Measurements from ENCODE around the gene HDGFL2.

HDGFL2 gene

DNA sequence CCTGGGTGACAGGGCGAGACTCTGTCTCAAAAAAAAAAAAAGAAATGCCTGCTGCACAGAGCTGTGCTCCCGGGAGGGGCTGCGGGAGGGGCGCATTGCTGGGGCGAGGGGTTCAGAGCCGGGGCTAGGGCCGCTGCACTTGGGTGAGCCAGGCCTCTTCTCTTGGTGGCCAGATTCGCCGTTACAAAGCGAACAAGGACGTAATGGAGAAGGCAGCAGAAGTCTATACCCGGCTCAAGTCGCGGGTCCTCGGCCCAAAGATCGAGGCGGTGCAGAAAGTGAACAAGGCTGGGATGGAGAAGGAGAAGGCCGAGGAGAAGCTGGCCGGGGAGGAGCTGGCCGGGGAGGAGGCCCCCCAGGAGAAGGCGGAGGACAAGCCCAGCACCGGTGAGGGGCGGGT is 27.2 kb downstream of the HDGFL2 start:
- no peak for DNase-seq (ENCODE audit: low read depth)

DNA sequence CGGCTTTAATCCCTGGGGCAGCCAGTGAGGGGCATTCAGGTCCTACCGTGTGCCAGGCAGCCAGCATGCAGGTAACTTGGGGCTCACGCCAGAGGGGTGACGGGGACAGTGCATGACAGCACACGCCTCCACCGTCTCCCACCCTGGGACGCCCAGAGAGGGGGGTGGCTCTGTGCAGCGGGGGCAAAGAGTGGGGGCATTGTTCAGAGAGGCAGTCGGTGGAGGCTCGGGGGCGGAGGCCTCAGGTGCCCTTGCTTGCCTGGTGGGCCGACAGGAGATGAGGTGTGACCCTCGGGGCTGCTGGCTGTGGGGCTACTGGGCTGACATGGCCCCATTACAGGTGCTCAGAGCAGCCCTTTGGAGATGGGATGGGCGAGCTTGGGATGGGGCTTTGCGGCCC is 27.8 kb downstream of the HDGFL2 start:
- DNase-seq (ENCODE audit: low read depth): no peak

DNA sequence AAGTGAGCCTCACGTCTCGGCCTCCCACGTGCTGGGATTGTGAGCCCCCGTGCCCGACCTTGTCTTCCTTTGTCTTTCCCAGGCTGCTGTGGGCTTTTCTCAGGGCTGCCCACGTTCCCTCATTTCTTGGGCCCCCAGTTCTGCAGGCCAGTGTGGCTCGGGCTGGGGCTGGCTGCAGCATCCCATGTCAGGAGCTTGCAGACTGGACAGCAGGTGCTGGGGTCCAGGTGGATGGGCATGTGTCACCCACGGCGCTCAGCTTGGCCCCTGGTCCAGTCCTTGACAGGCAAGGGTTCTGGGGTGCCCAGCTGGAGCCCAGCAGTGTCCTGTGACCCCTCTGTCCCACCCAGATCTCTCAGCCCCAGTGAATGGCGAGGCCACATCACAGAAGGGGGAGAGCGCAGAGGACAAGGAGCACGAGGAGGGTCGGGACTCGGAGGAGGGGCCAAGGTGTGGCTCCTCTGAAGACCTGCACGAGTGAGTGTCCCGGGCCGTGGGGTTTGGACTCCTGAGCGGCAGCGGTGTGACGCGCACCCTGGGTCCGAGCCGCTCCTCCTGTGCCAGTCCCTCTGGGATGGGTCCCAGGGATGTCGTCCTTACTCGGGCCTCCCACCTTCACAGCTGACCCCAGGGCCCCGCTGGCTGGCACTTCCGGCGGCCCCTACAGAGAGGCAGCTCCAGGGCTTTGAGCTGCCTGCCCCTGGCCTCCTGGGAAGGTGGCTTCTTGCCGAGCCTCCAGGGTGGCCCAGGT is 28.9 kb downstream of the HDGFL2 start:
- DNase-seq (ENCODE audit: low read depth): no peak

DNA sequence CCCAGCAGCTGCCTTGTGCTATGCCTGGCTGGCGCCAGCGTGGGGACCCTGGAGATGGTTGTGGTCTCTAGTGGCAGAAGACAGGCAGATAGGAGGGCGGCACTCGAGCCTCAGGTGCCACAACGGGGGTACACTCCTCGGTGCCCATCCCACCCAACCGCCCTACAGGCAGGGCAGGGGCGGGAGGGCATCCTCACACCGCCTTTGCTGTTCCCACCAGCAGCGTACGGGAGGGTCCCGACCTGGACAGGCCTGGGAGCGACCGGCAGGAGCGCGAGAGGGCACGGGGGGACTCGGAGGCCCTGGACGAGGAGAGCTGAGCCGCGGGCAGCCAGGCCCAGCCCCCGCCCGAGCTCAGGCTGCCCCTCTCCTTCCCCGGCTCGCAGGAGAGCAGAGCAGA is 29.6 kb downstream of the HDGFL2 start:
- no peak for DNase-seq (ENCODE audit: low read depth)

DNA sequence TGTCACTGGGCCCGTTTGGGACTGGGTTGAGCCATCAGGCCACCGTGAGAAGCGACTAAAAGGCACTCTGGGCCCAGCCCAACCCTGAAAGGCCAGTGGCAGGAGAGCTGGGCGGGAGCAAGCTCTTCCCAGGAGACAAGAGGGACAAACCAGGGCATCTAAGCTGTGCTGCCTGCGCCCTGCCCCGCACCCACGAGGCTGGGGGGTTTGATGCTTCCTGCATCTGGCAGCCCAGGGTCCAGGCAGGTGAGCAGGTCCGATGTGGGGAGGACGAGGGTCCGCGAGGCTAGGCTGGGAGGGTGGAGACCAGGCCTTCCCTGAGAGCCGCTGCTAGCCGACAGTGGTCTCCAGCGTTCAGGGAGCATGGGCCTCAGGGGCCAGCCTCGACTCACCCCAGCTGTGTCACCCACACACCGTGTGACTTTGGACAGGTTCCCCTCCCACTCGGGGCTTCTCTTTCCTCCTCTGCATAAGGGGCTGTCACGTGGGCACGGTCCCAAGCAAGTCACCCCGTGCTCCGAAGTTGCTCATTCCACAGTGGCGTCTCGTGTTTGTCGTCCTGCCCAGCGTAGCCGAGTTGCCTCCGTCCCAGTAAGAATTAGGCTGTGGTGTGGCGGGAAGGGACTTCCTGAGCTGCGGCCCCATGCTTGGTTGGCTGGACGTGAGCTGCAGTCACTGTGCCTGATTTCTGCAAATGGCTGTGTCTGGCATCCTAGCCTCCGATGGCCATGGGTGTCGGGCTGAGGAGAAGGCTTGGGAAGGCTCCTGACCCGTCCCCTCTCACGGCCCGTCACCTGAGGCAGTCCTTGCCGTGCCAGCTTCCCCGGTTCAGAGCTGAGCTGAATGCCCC is 30.4 kb downstream of the HDGFL2 start:
- no peak for DNase-seq (ENCODE audit: low read depth)

DNA sequence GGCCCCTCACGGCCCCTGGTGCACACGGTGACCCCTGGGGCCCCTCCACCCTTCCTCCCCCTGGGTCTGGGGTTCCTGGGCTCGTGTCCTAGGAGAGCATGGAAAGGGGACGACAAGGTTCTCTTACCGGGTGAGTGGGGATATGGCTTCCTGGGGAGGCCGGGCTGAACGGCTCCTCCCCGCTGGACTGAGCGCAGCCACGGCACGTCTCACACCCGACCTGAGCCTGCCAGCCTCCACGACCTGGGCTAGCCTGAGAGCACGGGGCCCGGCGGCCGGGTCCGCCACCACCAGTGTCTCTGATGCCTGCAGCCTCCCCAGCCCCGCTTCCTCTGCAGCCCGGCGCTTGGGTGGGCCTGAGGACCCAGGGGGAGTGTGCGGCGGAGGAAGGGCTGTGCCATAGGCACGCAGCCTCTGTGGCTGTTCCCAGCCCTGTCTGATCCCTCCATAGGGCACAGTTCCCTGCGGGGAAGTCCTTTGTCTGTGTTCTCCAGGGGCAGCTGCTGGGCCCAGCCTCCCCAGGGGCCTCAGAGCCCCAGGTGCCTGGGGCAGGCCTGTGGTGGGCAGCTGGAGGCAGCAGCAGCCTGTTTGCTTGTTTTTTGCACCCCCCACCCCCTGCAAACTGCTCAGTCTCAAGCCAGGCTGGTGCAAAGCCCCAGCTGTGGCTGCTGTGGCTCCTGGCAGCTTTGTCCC is 31.2 kb downstream of the HDGFL2 start:
- DNase-seq (ENCODE audit: low read depth): no peak

DNA sequence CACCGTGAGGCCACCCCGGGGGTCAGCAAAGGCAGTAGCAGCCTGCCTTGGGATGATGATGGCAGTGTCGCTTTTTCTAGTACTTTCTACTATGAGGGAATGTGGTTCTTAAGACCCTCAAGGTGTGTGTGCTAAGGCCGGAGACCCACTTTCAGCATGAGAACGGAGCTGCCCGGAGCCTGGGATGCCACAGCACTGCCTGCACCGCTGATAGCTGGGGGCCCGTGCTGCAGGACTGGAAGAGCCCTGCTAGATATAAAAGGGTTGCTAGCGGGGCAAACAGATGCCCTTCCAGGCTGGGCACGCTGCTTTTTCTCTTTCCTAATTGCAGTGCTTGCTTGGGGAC is 31.7 kb downstream of the HDGFL2 start:
- DNase-seq (ENCODE audit: low read depth): no peak

DNA sequence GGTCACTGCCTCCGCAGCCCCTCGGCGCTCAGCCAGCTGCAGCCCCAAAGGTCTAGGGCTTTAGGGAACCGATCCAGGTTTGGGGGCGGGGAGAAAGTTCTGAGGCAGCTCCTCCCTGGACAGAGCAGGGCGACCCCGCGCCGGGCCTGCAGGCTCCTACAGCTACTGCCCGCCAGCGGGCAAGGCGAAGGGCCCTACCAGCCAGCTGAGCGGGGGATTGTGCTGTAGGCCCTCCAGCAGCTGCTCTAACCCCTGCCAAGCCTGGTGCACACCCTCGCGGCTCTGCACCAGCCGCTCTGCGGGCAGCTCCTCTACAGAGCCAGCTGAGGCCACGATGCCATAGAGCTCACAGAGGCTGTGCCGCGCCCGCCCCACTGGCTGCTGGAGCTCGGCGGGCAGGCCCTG is 32.2 kb downstream of the HDGFL2 start:
- no peak for DNase-seq (ENCODE audit: low read depth)

DNA sequence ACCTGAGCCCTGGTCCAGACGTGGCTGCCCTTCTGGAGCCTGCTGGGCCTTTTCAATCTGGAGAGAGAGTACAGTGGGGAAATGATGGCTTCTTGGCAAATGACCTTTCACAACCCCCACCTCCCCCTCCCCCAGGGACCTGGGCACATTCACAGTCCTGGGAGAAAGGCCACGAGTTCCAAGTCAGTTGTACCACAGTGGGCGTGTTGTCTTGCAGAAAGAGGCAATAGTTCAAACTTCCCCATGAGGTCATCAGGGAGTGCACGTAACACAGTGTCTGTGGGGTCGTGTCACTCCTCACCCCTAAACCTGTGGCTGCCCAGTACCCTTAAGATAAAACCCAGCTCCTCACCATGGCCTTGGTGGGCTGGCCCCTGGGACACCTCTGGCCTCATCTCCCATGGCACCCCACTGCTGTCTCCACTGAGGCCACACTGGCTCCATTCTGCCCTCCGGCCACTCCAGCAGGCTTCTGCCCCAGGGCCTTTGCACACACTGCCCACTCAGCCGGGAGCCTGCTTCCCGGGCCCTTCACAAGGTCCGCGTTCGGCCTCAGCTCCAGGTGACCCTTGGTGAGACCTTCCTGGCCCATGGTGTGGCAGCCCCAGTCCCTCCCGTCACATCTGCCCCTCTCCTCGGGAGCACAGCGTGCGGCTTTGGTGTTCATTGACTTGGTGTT is 32.9 kb downstream of the HDGFL2 start:
- DNase-seq (ENCODE audit: low read depth): no peak

DNA sequence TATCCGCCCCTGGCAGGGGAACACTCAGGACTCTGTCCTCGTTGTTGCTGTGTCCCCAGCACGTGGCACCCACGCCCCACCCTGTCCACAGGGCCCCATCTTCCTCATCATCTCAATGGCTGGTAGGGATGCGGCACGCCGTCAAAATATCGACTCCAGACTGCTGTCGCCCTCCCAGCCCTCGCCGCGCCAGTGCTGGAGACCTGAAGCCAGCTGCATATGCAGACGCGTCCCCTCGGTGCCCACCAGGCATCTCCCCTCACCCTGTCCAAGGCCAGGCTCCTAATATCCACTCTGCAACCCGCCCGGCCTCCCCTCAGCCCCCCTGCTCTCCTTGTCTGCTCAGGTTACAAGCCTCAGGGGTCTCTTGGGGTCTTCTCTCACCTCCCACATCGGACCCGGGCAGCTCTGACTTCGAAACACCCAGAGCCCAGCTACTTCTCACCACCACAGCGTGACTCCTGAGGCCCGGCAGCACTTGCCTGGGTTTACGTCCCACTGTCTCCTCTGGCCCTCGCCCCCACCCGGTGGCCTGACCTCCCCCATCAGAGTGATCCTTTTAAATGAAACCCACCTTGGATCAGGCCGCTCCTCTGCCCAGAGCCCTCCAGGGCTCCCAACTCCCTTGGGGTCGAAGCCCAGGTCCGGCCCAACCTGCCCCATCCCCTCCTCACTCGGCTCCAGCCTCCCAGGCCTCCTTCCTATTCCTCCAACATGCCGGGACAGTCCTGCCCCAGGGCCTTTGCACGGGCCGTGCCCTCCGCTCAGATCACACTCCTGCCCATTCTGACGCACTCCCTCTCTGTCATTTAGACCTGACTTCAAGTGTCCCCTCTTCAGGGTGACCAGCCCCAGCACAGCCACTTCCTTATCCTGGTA is 33.7 kb downstream of the HDGFL2 start:
- DNase-seq (ENCODE audit: low read depth): no peak

DNA sequence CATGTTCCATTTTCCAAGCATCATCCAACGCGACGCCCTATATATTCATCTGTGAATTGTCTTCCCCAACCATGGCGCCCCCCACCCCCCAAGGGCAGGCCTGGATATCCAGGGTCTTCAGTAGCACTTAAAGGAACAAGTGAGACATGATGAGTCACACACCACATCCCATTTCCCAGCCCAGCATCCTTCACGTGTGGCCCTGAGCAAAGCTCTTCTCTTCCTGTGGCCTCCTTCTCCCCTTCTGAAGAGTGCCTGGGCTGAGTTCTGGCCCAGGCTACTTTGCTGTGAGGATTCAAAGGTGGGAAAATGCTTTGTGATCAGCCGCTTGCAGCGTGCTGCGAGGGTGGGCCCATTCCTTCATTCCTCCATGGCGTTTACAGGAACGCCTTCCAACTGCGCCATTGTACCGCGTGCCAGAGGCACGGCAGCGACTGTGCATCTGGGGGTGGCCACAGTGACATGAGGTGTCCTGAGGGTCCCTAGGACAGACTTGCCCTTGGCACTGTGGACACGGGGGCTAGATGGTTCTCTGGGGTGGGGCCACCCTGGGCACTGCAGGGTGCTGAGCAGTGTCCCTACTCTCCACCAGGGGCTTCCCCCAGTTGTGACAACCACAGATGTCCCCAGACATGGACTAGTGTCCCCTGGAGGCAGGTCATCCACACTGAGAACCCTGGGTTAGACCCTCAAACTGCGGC is 34.5 kb downstream of the HDGFL2 start:
- no peak for DNase-seq (ENCODE audit: low read depth)

DNA sequence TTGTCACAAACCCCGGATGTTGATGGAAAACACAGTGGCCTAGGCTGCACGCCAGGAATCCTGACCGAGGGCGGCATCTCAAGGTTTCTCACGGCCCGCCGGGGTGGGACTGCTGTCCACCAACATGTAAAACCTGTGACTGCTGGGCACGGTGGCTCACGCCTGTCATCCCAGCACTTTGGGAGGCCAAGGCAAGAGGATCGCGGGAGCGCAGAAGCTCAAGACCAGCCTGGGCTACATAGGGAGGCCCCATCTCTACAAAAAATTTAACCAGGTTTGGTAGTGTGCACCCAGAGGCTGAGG is 35.0 kb downstream of the HDGFL2 start:
- DNase-seq (ENCODE audit: low read depth): no peak

DNA sequence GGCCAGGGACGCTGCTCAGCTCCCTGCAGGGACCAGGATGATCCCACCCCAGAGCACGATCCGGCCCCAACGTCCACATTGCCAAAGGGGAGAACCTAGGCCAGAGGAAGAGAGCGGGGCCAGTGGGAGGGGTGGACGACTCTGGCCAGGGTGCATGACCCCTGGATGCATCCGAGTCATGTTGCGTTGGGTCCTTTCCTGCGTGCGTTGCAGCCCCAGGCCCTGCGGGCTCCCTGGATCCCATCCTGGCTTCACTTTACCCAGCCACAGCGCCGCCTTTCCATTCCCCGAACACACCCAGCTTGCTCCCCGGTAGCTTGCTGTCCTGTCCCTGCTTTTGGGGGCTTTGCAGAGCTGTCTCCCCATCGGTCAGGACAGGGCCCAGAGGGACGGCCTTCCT is 35.7 kb downstream of the HDGFL2 start:
- no peak for DNase-seq (ENCODE audit: low read depth)

DNA sequence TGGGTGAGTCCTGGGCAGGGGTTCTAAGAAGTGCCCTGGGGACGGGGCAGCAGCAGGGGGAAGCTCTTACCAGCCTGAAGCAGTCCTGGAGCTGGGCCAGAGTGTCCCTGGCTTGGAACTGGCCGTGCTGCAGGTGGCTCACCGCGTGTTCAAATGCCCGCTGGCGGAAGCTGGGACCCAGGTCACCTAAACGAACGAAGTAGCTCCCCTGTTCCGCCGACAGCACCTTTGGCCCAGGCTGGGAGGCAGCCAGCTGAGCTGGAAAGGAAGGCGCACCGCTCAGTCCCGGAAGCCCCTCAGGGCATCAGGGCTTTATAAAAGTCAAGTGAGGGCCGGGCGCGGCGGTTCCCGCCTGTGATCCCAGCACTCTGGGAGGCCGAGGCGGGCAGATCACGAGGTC is 36.6 kb downstream of the HDGFL2 start:
- no peak for DNase-seq (ENCODE audit: low read depth)

DNA sequence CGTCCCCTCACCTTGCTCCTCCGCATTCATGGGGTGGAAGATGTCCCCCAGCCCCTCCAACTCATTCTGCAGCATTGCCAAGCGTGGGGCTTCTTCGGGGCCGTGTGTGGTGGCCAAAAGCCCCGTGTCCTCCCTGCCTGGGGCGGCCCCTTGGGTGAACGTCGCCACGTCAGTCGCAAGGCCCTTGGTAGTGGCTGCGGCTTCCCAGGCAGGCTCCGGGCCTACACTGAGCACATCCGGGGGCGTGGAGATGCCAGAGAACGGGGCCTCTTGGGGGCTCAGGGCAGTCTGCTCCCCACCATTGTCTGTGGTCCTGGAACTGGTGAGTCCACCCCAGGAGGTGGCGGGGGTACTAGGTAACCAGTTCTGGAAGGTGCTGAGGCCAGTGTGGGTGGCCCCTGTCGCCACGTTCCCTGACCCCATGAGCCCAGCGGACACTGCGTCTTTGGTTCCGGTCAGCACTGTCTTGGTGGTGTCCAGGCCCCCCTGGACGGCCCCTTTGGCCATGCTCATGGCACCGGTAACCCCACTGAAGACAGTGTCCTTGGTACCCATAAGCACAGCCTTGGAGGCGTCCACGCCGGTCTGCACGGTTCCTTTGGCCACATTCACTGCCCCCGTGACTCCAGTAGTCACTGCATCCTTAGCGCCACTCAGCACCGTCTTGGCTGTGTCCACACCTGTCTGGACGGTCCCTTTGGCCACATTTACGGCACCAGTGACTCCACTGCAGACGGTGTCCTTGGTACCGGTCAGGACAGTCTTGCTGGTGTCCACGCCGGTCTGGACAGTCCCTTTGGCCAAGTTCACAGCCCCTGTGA is 38.5 kb downstream of the HDGFL2 start:
- no peak for DNase-seq (ENCODE audit: low read depth)

DNA sequence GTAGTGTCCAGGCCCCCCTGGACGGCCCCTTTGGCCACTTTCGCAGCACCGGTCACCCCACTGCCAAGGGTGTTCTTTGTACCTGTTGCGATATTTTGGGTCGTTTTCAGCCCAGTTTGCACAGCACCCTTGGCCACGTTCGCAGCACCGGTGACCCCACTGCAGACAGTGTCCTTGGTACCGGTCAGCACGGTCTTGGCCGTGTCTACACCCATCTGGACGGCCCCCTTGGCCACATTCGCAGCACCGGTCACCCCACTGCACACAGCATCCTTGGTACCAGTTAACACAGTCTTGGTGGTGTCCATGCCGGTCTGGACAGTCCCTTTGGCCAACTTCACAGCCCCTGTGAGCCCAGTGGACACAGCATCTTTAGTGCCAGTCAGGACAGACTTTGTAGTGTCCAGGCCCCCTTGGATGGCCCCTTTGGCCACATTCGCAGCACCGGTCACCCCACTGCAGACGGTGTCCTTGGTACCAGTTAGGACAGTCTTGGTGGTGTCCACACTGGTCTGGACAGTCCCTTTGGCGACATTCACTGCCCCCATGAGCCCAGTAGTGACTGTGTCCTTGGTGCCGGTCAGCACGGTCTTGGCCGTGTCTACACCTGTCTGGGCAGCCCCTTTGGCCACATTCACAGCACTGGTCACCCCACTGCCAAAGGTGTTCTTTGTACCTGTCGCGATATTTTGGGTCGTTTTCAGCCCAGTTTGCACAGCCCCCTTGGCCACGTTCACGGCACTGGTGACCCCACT is 39.4 kb downstream of the HDGFL2 start:
- DNase-seq (ENCODE audit: low read depth): no peak

DNA sequence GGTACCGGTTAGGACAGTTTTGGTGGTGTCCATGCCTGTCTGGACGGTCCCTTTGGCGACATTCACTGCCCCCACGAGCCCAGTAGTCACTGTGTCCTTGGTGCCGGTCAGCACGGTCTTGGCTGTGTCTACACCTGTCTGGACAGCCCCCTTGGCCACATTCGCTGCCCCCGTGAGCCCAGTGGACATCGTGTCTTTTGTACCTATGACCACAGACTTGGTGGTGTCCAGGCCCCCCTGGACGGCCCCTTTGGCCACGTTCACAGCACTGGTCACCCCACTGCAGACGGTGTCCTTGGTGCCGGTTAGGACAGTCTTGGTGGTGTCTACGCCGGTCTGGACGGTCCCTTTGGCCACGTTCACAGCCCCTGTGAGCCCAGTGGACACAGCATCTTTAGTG is 40.0 kb downstream of the HDGFL2 start:
- no peak for DNase-seq (ENCODE audit: low read depth)

DNA sequence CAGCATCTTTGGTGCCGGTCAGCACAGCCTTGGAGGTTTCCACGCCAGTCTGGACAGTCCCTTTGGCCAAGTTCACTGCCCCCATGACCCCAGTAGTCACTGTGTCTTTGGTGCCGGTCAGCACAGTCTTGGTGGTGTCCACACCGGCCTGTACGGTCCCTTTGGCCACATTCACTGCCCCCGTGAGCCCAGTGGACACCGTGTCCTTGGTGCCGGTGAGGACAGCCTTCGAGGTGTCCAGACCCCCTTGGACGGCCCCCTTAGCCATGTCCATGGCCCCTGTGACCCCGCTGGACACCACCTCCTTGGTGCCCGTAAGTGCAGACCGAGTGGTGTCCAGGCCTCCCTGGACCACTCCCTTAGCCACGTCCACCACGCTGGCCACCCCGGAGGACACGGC is 41.2 kb downstream of the HDGFL2 start:
- no peak for DNase-seq (ENCODE audit: low read depth)

DNA sequence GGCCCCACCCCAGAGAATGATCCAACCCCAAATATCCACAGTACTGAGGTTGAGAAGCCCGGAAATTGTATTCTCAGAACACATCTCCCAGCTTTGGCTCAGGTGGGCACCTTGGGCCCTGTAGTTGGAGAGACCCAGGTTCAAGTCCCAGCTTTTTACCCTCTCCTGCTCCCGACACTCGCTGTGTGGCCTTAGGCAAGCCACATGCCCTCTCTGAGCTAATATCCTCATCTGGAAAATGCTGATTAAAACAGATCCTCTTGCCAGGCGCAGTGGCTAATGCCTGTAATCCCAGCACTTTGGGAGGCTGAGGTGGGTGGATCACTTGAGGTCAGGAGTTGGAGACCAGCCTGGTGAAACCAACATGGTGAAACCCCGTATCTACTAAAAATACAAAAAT is 43.6 kb downstream of the HDGFL2 start:
- no peak for DNase-seq (ENCODE audit: low read depth)
